Vagina (tissue), 2 donors: ENCODE results near the gene PRR5L. TPM values are rescaled to one million over a fixed set of nuclear protein-coding genes. Genes with fewer than 3 reads are reported as not detected.

Source experiments
- DNase-seq, 2 donors: peaks; one replicate each; pipeline ENCODE4 v3.0.0-alpha.2; 2017; ENCODE audit errors: extremely low spot score in 2 of 2
- H3K27ac ChIP-seq: fragments of 200-600 bp; sonication (generic); one replicate; pipeline ENCODE4 v1.5.1; 2019
- H3K27me3 ChIP-seq: fragments of 200-600 bp; sonication (generic); one replicate; pipeline ENCODE4 v1.5.1; 2019
- H3K36me3 ChIP-seq, 2 donors: fragments of 200-600 bp; sonication (generic); one replicate each; pipeline ENCODE4 v1.5.1; 2017 to 2019
- H3K4me1 ChIP-seq: fragments of 200-600 bp; sonication (generic); one replicate; pipeline ENCODE4 v1.5.1; 2019
- H3K4me3 ChIP-seq, 2 donors: fragments of 200-600 bp; sonication (generic); 1 replicate in 1 of 2; 2 replicates in 1 of 2; pipeline ENCODE4 v1.5.1; 2016 to 2019
- H3K9me3 ChIP-seq: fragments of 200-600 bp; sonication (generic); one replicate; pipeline ENCODE4 v1.5.1; 2019
- CTCF ChIP-seq, 3 experiments: fragments of 450-650 bp in 2 of 3; fragments of 200-600 bp in 1 of 3; sonication (generic) in 1 of 3; IDR thresholded peaks; one replicate each; pipeline ENCODE4 v1.5.1; 2017 to 2019; ENCODE audit warnings: antibody characterized with exemption in 3 of 3, mild to moderate bottlenecking in 2 of 3, moderate library complexity in 2 of 3
- POLR2A ChIP-seq, 2 donors: fragments of 450-650 bp; IDR thresholded peaks; one replicate each; pipeline ENCODE4 v1.6.1; 2017; ENCODE audit warnings: antibody characterized with exemption in 2 of 2, mild to moderate bottlenecking in 2 of 2, moderate library complexity in 2 of 2
- POLR2AphosphoS5 ChIP-seq, 2 donors: sonication (generic); formaldehyde crosslinking; IDR thresholded peaks; one replicate each; pipeline ENCODE4 v1.9.0; 2017; ENCODE audit warnings: antibody characterized with exemption in 2 of 2, mild to moderate bottlenecking in 2 of 2, low read depth in 1 of 2; ENCODE audit not compliant: insufficient read depth in 1 of 2
- intact Hi-C: fragments of 100-400 bp; cut with DNase I; formaldehyde crosslinking; loops from one replicate; pipeline ENCODE4 v1.15.1; 2023
- total RNA-seq: library from RNA; depleted of rRNA; stranded (reverse); fragments of >200 nt; gene quantifications from one replicate; pipeline ENCODE4 v1.2.3, GENCODE V29; 2016

PRR5L gene
- total RNA-seq, 1 donor from 2014 or later = 27.5 TPM

- Histone ChIP-seq H3K9me3 (no peaks in the 10 kb centered on the region), H3K27me3 (no peaks in the 10 kb centered on the region), H3K4me1 (peaks cover 48% of the 10 kb centered on the region), H3K36me3 (no peaks in the 10 kb centered on the region), H3K27ac (peak overlapping the region; percentile 75), H3K4me3 (no peak overlapping the region)
- DNase-seq = no peak
- intact Hi-C loops = no loop called here
- TF ChIP-seq POLR2AphosphoS5 (IDR thresholded peaks at IDR 0.05; ENCODE audit: insufficient read depth in 1 of 2, low read depth in 1 of 2) = no peak
- no peak for TF ChIP-seq POLR2A (IDR thresholded peaks at IDR 0.05)
- no peak for TF ChIP-seq CTCF (IDR thresholded peaks at IDR 0.05)
Observed at GRCh38 chr11:36363361-36364268, 67.5 kb downstream of the PRR5L start.

DNA sequence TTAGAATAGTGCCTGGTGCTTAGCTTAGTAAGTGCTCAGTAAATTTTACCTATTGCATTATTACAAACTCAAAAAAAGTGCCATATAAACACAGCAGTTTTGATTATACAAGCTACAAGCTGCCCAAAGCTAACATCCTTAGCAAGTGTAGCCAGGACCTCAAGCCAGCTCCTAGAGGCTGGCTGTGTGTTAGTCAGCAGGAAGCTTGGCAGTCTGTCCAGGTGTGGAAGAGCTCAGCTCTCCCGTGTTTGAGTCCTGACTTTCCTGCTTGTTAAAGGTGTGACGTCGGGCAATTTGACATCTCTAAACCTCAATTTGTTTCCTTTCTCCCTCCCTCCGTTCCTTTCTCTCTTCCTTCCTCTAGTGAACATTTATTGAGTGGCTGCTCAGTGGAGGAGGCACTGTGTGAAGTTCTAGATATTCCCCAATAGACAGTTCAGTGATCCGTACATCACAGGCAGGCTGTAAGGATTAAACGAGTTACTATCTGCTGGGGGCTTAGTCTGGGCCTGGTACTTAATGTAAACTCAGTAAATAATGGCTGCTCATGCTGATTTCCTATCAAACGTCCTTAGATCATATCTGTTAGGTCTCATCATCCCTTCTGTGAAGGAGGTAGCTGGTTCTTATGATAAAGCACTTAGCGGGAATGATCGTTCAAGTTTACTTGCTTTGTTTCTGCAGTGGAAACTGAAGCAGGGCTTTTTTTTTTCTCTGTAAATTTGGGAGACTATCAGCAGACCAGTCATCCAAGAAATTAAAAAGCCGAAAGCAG, 68.7 kb downstream of the PRR5L start:
- H3K27ac ChIP-seq = no peak overlapping the region
- H3K9me3 ChIP-seq = no peaks in the 10 kb centered on the region
- intact Hi-C loops = no loop called here
- no peak for TF ChIP-seq CTCF (IDR thresholded peaks at IDR 0.05)
- no peak for TF ChIP-seq POLR2AphosphoS5 (IDR thresholded peaks at IDR 0.05; ENCODE audit: insufficient read depth in 1 of 2, low read depth in 1 of 2)
- TF ChIP-seq POLR2A (IDR thresholded peaks at IDR 0.05) = no peak
- H3K4me1 ChIP-seq = peaks cover 48% of the 10 kb centered on the region
- H3K36me3 ChIP-seq = no peaks in the 10 kb centered on the region
- H3K4me3 ChIP-seq = no peak overlapping the region
- no peaks in the 10 kb centered on the region for H3K27me3 ChIP-seq
- no peak for DNase-seq

- H3K27me3 ChIP-seq = no peaks in the 10 kb centered on the region
Observed at GRCh38 chr11:36365907-36366306, 69.8 kb downstream of the PRR5L start.

GRCh38 chr11:36367806-36368680, 72.0 kb downstream of the PRR5L start:
- intact Hi-C loops = no loop called here

More at GRCh38 chr11:36365907-36366306, 69.8 kb downstream of the PRR5L start:
- no peaks in the 10 kb centered on the region for H3K9me3 ChIP-seq
- TF ChIP-seq POLR2AphosphoS5 (IDR thresholded peaks at IDR 0.05; ENCODE audit: insufficient read depth in 1 of 2, low read depth in 1 of 2) (no peak), CTCF (IDR thresholded peaks at IDR 0.05) (no peak), POLR2A (IDR thresholded peaks at IDR 0.05) (no peak)
- H3K4me3 ChIP-seq = no peak overlapping the region
- H3K27ac ChIP-seq = peak overlapping the region; percentile 32
- intact Hi-C loops = no loop called here
- H3K36me3 ChIP-seq = no peaks in the 10 kb centered on the region
- H3K4me1 ChIP-seq = peaks cover 41% of the 10 kb centered on the region
- DNase-seq = no peak

More at GRCh38 chr11:36367806-36368680, 72.0 kb downstream of the PRR5L start:
- no peaks in the 10 kb centered on the region for H3K27me3 ChIP-seq
- H3K9me3 ChIP-seq = no peaks in the 10 kb centered on the region
- H3K27ac ChIP-seq = peak overlapping the region; percentile 63
- no peaks in the 10 kb centered on the region for H3K36me3 ChIP-seq
- no peak for DNase-seq
- no peak overlapping the region for H3K4me3 ChIP-seq
- TF ChIP-seq POLR2AphosphoS5 (IDR thresholded peaks at IDR 0.05; ENCODE audit: insufficient read depth in 1 of 2, low read depth in 1 of 2) = no peak
- TF ChIP-seq CTCF (IDR thresholded peaks at IDR 0.05) = no peak
- no peak for TF ChIP-seq POLR2A (IDR thresholded peaks at IDR 0.05)
- peaks cover 19% of the 10 kb centered on the region for H3K4me1 ChIP-seq
